T follicular helper cell (primary cell): Measurements from ENCODE around the gene CLMN.

Experiments
- DNase-seq: peaks from one replicate; pipeline ENCODE4 v3.0.0-alpha.2; 2020; ENCODE audit warnings: low read depth

CLMN gene

GRCh38 chr14:95344536-95344935 lies 24.8 kb upstream of the CLMN start:
- DNase-seq: no peak

DNA sequence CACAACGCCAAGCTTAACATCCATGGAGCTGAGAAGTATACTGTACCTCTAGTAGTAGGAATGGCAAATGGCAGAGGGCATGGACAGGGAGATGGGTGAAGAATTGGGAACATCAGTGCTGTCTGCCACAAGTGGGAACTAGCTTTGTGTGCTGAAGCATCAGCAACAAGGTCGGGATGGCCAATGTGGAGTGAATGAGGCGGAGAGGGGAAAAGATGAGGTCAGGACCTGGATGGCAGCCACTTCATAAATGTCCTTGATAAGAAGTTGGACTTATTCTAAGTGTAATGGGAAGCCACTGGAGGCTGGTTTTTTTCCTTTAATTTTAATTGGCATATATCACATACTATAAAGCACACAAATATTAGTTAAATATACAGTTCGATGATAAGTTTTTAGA lies 21.9 kb upstream of the CLMN start:
- DNase-seq: no peak

- DNase-seq: no peak
These were observed 21.4 kb upstream of the CLMN start for GRCh38 chr14:95341115-95341514.

DNA sequence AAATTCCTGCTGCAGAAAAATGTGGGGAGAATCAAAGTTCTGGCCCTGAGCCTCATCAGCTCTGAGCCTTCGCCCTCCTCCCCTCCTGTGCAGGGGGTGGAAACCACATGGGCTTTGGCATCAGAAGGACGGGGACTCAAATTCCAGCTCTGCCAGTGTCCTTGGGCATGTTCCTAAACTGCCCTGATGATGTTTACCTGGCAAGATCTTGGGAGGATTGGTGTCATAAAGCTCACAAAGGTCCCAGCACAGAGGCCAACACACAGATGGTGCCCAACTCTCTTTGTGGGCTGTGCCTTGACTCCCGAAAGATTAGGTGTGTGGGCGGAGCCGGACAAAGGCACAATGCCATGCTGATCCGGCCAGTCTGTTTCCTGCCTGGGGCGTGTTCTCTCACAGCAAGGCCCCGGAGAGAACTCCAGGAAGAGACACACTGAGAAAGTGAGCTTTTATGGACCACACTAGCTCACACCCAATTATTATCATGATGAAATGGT lies 20.5 kb upstream of the CLMN start:
- no peak for DNase-seq

DNA sequence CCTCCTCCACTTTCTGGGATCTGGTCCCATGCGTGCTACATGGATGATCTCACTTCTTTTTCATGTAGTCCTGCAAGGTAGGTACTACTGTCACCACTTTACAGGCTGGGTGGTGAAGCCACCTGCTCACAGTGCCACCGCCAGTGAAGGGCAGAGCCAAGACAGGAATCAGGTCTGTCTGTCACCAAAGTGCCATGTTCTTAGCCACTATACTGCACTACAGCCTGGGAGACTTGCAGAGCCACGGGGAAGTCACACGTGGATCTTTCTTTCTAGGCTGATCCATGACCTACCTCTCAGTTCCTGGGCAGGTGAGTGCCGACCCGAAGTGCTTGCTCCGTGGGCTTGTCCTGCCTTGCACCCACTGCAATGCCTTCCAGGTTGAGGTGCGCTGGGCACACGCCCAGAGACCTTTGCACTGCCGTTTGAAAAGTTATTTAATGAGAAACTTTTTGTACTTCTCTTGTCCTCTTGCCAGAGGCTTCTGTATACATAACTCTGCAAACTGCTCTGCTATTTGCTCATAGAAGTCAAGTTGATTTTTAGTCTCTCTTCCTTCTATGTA lies 19.7 kb upstream of the CLMN start:
- no peak for DNase-seq

DNA sequence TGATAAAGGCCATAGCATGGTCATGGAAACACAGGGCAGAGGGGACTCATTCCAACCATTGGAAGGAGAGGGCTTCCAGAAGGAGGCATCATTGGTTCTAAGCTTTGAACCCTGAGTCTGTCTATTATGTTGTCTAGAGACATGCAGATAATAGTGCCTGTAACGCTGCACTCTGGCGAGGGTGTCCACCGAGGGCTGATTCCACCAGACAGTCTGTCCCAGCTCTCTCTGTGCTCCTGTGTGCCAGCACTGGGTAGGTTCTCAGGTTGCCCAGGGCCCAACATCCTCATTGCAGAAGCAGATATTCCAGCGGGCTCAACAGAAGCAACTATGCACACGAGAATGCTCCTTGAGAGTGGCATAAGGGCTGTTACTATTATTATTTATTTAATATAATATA lies 18.7 kb upstream of the CLMN start:
- DNase-seq: no peak

GRCh38 chr14:95337041-95337595 lies 17.4 kb upstream of the CLMN start:
- DNase-seq: no peak

GRCh38 chr14:95336192-95336760 lies 16.6 kb upstream of the CLMN start:
- no peak for DNase-seq

DNA sequence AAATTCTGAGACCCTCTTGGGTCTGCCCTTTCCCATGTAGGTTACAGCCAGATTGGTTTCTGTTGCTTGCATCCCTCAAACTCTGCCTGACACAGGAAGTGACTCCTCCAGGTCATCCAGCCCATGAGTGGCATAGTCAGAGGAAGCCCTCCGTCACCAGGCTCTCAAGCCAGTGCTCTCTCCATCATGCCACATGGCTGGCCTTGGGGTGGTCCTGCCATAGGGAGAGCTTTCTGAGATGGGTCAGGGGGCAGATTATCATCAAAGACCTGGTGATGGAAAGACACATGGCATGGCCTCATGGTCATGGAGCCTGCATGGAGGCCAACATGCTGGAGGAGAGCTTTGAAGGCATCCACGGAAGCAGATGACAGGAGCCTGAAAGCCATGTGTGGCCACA lies 15.4 kb upstream of the CLMN start:
- DNase-seq: no peak

- no peak for DNase-seq
These were observed 14.3 kb upstream of the CLMN start for GRCh38 chr14:95334044-95334443.

DNA sequence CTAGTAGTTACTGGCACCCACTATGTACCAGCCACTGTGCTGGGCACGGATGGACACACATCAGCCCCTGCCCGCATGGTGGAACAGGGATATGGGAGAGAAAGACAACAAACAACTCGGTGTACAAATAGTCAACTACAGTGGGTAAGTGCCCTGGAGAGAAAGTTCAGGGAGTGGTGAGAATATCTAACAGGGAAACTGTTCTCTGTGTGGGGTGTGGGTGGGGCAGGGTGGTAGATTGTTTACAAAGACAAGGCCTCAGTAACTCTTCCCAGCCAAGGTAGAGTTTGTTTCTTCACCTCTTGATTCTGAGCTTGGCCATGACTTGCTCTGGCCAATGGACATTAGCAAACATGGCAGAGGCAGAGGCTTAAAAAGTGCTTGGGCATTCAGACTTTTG lies 12.9 kb upstream of the CLMN start:
- no peak for DNase-seq

DNA sequence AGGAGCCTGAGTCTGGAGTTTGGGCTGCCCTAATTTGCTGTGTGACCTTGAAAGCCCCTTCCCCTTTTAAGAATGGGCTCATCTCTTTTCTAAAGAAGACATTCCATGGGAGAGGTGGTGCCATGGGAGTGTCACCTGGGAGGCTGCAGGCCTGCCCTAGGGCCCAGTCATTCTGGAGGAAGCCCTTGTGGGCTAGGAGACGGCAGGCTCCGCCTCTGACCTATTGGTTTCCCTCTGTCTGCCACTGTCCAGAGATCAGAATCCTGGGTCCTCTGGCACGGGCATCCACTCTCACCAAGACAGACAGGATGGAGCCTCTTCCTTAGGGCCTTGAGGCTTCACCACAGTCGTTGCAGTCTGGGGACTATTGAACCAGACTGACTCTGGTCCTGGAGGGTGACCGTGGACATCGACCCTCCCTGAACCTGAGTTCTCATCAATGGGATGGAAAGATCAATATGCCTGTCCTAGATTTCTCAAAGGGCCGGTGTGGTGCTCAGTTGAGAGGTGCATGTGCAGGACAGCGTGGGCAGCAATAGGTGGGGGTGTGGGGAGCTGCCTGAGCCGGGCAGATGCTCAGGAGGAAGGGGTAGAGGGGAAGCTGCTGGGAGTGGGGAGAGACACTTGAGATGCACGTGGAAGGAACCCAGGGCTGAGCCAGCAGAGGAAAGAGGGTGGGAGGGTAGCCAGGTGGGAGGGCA lies 12.2 kb upstream of the CLMN start:
- DNase-seq: no peak

DNA sequence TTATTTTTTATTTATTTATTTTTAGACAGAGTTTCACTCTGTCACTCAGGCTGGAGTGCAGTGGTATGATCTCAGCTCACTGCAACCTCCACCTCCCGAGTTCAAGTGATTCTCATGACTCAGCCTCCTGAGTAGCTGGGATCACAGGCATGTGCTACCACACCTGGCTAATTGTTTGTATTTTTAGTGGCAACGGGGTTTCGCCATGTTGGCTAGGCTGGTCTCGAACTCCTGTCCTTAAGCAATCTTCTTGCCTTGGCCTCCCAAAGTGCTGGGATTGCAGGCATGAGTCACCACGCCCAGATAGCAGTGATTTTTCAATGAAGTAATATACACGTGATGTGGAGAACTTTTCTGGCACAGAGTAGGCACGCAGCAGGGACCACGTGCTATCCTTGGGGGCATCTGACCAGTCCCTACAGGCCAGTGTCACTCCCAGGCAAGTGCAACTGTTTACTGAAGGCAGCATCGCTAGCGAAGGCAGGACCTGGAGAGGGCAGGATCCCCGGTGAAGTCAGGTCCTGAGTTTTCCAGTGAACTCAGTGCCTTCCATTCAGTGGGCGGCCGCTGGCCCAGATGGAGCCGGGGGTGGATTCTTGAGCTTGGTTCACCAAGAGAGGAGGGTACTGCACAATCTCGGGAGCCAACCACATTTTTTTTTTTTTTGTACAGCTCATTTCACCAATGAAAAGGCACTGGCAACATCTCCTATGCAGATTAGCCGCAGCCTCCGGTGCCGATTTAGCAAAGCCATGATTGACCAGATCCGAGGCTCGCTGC lies 11.1 kb upstream of the CLMN start:
- DNase-seq: no peak

DNA sequence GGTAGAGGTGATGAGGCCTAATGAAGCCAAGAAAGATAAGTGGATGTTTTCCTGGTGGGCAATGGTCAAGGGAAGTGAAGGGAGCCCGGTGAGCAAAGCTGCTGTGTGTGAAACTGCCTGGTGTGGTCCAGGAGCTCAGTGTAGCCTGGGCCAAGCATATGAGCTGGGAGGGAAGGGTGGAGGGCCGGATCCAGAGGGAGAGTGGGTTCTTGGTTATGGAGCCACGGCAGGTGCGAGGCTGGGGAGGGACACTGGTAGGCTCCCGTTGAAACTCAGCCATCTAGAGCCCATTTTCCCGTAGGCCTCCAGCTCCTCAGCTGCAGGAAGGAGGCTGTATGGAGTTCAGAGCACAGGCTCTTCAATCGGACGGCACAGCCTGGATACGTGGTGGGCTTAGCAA lies 10.2 kb upstream of the CLMN start:
- no peak for DNase-seq

DNA sequence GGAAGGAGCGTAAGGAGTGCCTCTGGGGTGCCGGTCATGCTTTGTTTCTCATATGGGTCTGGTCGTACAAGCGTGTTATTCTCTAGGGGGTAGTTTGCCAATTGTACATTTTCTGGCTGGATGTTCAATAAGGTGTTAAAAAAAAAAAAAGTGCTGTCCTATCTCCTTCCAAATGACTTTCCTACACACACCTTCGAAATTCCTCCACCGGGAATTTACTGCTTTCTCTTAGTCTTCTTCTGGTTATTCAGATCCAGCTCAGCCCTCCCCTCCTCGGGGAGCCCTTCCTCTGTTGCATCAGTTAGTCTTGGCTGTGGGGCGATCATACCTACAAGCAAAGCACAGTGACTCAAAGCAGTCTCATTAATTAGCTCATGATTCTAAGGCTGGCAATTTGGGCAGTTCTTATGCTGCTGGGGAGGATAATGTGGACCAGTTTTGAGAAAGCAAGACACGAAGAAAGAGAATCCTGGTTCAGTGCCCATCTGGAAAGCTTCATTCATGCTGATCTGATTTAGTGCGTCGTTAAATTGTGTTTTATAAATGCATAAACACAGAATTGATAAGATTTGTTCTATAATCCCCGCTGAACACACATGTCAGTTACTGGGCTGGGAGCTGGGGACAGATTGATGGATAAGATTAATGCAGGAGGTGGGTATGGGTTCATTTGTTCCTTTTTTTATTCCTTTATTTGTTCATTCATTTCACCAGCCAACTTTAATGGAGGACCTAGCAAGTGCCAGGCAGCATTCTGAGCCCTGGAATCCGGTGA lies 9.2 kb upstream of the CLMN start:
- no peak for DNase-seq

DNA sequence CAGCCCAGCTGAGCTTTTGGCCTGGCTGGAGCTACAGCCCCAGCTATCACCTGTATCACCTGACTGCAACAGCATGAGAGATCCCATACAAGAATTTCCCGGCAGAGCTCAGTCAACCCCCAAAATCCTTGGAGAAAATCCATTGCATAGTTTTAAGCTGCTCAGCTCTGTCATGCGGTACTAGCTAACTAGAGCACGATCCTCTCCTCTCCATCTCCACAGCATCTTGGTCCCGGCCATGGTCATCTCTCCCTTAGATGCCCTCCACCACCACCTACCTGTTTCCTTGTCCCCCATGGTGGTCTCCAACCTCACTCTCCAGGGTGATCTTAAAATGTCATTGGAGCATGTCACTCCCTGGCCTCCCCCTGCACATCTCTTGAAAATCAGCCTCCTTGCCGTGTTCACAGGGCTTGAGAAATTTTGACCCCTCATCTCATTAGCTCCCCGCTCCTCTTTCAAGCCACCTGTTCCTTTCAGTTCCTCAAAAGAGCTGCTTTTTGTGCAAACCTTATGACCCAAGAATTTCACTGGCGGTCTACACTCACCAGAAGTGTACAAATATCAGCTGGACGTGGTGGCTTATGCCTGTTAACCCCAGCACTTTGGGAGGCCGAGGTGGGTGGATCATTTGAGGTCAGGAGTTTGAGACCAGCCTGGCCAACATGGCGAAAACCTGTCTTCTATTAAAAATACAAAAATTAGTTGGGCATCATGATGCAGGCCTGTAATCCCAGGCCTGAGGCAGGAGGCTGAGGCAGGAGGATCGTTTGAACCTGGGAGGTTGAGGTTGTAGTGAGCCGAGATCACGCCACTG lies 8.1 kb upstream of the CLMN start:
- no peak for DNase-seq

DNA sequence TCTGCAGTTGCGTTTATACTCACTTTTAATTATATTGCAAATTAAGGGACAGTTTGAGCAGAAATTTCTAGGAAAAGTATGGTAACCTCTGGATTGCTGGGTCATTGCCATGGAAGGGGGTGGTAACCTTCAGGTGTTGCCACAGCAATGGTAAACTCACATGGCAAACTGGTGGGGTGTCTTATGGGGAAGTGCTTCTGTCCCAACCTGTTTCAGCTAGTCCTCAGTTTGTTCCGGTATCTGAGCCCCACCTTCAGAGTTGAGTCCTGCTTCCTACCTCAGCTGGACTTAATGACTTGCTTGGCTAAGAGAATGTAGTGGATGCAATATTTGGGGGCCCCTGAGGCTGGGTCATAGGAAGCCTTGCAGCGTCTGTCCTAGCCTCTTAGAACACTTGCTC lies 7.3 kb upstream of the CLMN start:
- no peak for DNase-seq

GRCh38 chr14:95323917-95324316 lies 4.2 kb upstream of the CLMN start:
- no peak for DNase-seq

DNA sequence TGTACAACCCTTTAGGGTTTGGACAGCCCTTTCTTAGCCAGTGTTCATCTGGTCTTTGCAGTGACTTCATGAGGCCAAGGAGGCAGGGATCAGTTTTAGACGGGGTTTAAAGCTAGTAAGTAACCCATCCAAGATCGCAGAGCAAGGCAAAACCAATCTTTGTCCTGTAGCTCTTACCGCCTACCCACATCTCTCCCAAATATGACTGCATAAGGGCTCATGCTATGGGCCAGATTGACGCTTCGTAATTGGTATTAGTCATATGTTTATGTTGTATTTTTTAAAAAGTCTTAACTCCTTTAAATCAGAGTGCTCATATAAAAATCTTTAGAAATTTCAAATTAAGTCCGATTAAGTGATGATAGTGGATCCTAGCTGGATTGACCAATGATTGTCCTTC lies 3.7 kb upstream of the CLMN start:
- DNase-seq: no peak

- no peak for DNase-seq
These were observed 2.9 kb upstream of the CLMN start for GRCh38 chr14:95322651-95323050.
